Measurements from ENCODE around the gene NAT14. TPM values are rescaled to one million over a fixed set of nuclear protein-coding genes. Genes with fewer than 3 reads are reported as not detected.

Gene NAT14
- total RNA-seq, 2 experiments from 2014 or later: 10.5 to 14.7 TPM

DNA sequence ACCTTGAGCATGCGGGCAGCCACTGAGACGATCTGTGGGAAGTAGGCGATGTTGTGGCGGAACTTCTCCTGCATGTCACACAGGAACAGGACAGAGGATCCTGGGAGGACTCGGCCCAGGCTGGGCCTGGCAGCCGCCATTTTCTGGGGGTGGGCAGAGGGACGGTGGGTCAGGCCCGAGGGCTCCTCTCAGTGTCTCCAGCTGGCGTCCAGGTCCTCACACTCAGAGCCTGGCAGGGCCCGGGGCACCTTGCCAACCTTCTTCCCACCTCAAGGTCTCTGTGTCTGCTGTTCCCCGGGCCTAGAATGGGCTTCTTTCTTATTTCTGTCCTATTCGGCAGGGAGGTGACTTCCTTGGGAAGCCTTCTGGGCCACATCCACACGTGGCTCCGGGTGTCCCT lies 28.6 kb upstream of the NAT14 start:
- ChIA-PET CTCF (no interaction called here), POLR2A (no interaction called here)
- Mint-ChIP-seq H3K27me3 (peaks cover 25% of the 10 kb centered on the region), H3K4me3 (peak overlapping the region; percentile 25), H3K4me1 (ENCODE audit: low read depth) (peaks cover 25% of the 10 kb centered on the region), H3K36me3 (ENCODE audit: low read depth) (no peaks in the 10 kb centered on the region), H3K9me3 (no peaks in the 10 kb centered on the region), H3K27ac (no peak overlapping the region)
- H3K4me1 ChIP-seq (ENCODE audit: insufficient read depth, low read length): peaks cover 26% of the 10 kb centered on the region
- peaks cover 9 to 12% of the 10 kb centered on the region in 2 experiments for H3K27me3 ChIP-seq (ENCODE audit: control insufficient read depth in 1 of 2, insufficient read depth in 2 of 2, low read length in 2 of 2)
- DNase-seq (no peak), ATAC-seq (ENCODE audit: poor library complexity) (no peak)
- no peak overlapping the region for H3K27ac ChIP-seq (ENCODE audit: low read depth in 1 of 2, low read length in 2 of 2)
- no peak overlapping the region for H3K4me3 ChIP-seq (ENCODE audit: low read length)
- H3K9me3 ChIP-seq (ENCODE audit: control insufficient read depth in 1 of 2, insufficient read depth in 1 of 2, low read length in 2 of 2): peaks cover 0 to 7% of the 10 kb centered on the region in 2 experiments
- no peaks in the 10 kb centered on the region for H3K36me3 ChIP-seq (ENCODE audit: insufficient read depth, low read length)
- intact Hi-C loops (cut with DNase I, micrococcal nuclease): no loop called here
- TF ChIP-seq CTCF (IDR thresholded peaks at IDR 0.05): no peak

DNA sequence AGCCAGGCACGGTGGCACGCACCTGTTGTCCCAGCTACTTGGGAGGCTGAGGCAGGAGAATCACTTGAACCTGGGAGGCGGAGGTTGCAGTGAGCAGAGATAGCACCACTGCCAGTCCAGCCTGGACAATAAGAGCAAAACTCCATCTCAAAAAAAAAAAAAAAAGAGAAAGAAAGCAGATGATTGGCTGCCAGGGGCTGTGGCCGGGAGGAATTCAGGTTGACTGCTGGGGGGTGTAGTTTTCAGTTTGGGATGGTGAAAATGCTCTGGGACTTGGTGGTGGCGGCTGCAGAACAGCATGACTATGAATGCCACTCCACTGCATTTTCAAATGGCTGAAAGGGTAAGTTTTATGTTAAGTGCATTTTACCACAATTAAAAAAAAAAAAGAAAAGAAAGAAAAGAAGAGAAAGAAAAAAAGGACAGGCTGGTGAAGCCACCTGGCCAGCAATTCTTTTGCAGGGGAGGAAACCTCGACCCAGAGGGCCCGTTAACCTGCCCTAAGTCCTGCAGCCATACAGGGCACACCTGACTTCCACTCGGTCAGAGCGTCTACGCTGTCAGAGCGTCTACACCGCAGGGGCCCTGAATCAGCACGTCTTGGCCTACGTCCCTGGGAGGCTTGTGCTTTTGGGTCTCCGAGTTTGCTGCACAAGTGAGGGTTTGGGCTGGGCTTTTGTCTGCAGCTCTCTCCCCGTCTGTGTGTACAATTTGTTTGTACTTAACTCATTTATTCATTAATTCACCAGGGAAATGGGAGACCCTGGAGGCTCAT lies 27.1 kb upstream of the NAT14 start:
- H3K4me1 Mint-ChIP-seq (ENCODE audit: low read depth): peaks cover 29% of the 10 kb centered on the region
- Histone ChIP-seq H3K27ac (ENCODE audit: low read depth in 1 of 2, low read length in 2 of 2) (no peak overlapping the region), H3K4me3 (ENCODE audit: low read length) (no peak overlapping the region), H3K9me3 (ENCODE audit: control insufficient read depth in 1 of 2, insufficient read depth in 1 of 2, low read length in 2 of 2) (peaks cover 0 to 2% of the 10 kb centered on the region in 2 experiments), H3K36me3 (ENCODE audit: insufficient read depth, low read length) (no peaks in the 10 kb centered on the region), H3K27me3 (ENCODE audit: control insufficient read depth in 1 of 2, insufficient read depth in 2 of 2, low read length in 2 of 2) (no peaks in the 10 kb centered on the region), H3K4me1 (ENCODE audit: insufficient read depth, low read length) (peaks cover 22% of the 10 kb centered on the region)
- TF ChIP-seq CTCF (IDR thresholded peaks at IDR 0.05): no peak
- ChIA-PET CTCF (interaction anchor here (1.6 kb wide), 1 partner anchor 46 kb away, joined by 4 read pairs; no protein-coding TSS in a partner anchor), POLR2A (no interaction called here)
- no peak overlapping the region for H3K4me3 Mint-ChIP-seq
- H3K36me3 Mint-ChIP-seq (ENCODE audit: low read depth): peaks cover 5% of the 10 kb centered on the region
- DNase-seq (no peak), ATAC-seq (ENCODE audit: poor library complexity) (no peak)
- no peak overlapping the region for H3K27ac Mint-ChIP-seq
- no peaks in the 10 kb centered on the region for H3K9me3 Mint-ChIP-seq
- intact Hi-C loops (cut with DNase I, micrococcal nuclease): no loop called here
- peaks cover 18% of the 10 kb centered on the region for H3K27me3 Mint-ChIP-seq

DNA sequence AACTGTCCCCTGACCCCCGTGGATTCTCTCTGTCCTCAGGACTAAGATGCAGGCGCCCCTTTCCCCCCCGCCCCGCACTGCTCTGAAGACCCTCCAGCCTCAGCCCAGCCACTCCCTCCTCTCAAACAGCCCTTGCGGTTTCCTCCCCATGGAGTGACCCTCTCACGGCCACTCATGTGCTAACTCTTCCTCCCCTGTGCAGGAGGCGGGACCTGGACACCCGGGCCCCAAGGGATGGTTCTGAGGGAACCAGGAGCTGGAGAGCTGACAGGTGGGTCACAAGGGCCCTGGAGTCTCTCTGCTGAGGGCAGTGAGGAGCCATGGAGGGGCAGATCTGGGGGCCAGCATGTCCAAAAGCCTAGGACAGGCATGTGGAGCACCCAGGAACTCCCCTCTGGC lies 25.4 kb upstream of the NAT14 start:
- no peak overlapping the region for H3K4me3 Mint-ChIP-seq
- Histone ChIP-seq H3K4me1 (ENCODE audit: insufficient read depth, low read length) (peaks cover 19% of the 10 kb centered on the region), H3K9me3 (ENCODE audit: control insufficient read depth in 1 of 2, insufficient read depth in 1 of 2, low read length in 2 of 2) (no peaks in the 10 kb centered on the region), H3K4me3 (ENCODE audit: low read length) (no peak overlapping the region), H3K27ac (ENCODE audit: low read depth in 1 of 2, low read length in 2 of 2) (no peak overlapping the region), H3K36me3 (ENCODE audit: insufficient read depth, low read length) (no peaks in the 10 kb centered on the region), H3K27me3 (ENCODE audit: control insufficient read depth in 1 of 2, insufficient read depth in 2 of 2, low read length in 2 of 2) (no peaks in the 10 kb centered on the region)
- no peak for TF ChIP-seq CTCF (IDR thresholded peaks at IDR 0.05)
- DNase-seq (peak in 1 of 14 experiments; percentile 22), ATAC-seq (ENCODE audit: poor library complexity) (no peak)
- H3K27ac Mint-ChIP-seq: no peak overlapping the region
- ChIA-PET CTCF (interaction anchor here (1.6 kb wide), 1 partner anchor 45 kb away, joined by 4 read pairs; no protein-coding TSS in a partner anchor), POLR2A (no interaction called here)
- H3K36me3 Mint-ChIP-seq (ENCODE audit: low read depth): peaks cover 5% of the 10 kb centered on the region
- intact Hi-C loops (cut with DNase I, micrococcal nuclease): no loop called here
- no peaks in the 10 kb centered on the region for H3K9me3 Mint-ChIP-seq
- peaks cover 3% of the 10 kb centered on the region for H3K27me3 Mint-ChIP-seq
- peaks cover 17% of the 10 kb centered on the region for H3K4me1 Mint-ChIP-seq (ENCODE audit: low read depth)
